Measurements from ENCODE around the gene CATSPERE.
"Not testable (repeated sequence)": the region's sequence is repeated elsewhere in the genome, so short reads cannot be mapped to it uniquely, and the experiment has no call there.

CATSPERE gene

GRCh38 chr1:244672946-244673682 is 212.0 kb downstream of the CATSPERE start:
- TF ChIP-seq CTCF (IDR thresholded peaks at IDR 0.05; ENCODE audit: control insufficient read depth, extremely low read depth, insufficient read depth): no peak
- no peak for DNase-seq (ENCODE audit: low read depth)
- no peak overlapping the region for H3K4me3 ChIP-seq (ENCODE audit: low read depth, low read length)

- no peak overlapping the region for H3K4me3 ChIP-seq (ENCODE audit: low read depth, low read length)
- no peak for DNase-seq (ENCODE audit: low read depth)
- no peak for TF ChIP-seq CTCF (IDR thresholded peaks at IDR 0.05; ENCODE audit: control insufficient read depth, extremely low read depth, insufficient read depth)
Observed at GRCh38 chr1:244674446-244674845, 213.4 kb downstream of the CATSPERE start.

- H3K4me3 ChIP-seq (ENCODE audit: low read depth, low read length): no peak overlapping the region
- no peak for TF ChIP-seq CTCF (IDR thresholded peaks at IDR 0.05; ENCODE audit: control insufficient read depth, extremely low read depth, insufficient read depth)
- DNase-seq (ENCODE audit: low read depth): no peak
Observed at GRCh38 chr1:244675167-244675566, 214.1 kb downstream of the CATSPERE start.

- H3K4me3 ChIP-seq (ENCODE audit: low read depth, low read length): no peak overlapping the region
- no peak for DNase-seq (ENCODE audit: low read depth)
- TF ChIP-seq CTCF (IDR thresholded peaks at IDR 0.05; ENCODE audit: control insufficient read depth, extremely low read depth, insufficient read depth): no peak
Observed at GRCh38 chr1:244678697-244679096, 217.6 kb downstream of the CATSPERE start.

GRCh38 chr1:244680667-244681066 is 219.6 kb downstream of the CATSPERE start:
- no peak overlapping the region for H3K4me3 ChIP-seq (ENCODE audit: low read depth, low read length)
- no peak for TF ChIP-seq CTCF (IDR thresholded peaks at IDR 0.05; ENCODE audit: control insufficient read depth, extremely low read depth, insufficient read depth)
- DNase-seq (ENCODE audit: low read depth): no peak

- H3K4me3 ChIP-seq (ENCODE audit: low read depth, low read length); DNase-seq (ENCODE audit: low read depth): not testable (repeated sequence)
Observed at GRCh38 chr1:244682087-244682486, 221.0 kb downstream of the CATSPERE start.
